HG02943 (cell line): Measurements from ENCODE around the gene NACA2.
"Not testable (repeated sequence)": the region's sequence is repeated elsewhere in the genome, so short reads cannot be mapped to it uniquely, and the experiment has no call there.

Experiments
- ATAC-seq: cut with Tn5 transposase; IDR thresholded peaks from one replicate; pipeline ENCODE4 v1.9.1; 2021; ENCODE audit warnings: mild to moderate bottlenecking, low read depth, moderate library complexity; ENCODE audit not compliant: unreplicated experiment

Gene NACA2

GRCh38 chr17:61600621-61601020 lies 9.6 kb upstream of the NACA2 start:
- no peak for ATAC-seq

- no peak for ATAC-seq
Observed at GRCh38 chr17:61599608-61600007, 8.6 kb upstream of the NACA2 start.

- ATAC-seq, result no peak
Observed at GRCh38 chr17:61598014-61598413, 7.0 kb upstream of the NACA2 start.

- ATAC-seq, result no peak
Observed at GRCh38 chr17:61597607-61598006, 6.6 kb upstream of the NACA2 start.

- ATAC-seq, result no peak
Observed at GRCh38 chr17:61595418-61596186, 4.6 kb upstream of the NACA2 start.

- no peak for ATAC-seq
Observed at GRCh38 chr17:61594294-61594825, 3.3 kb upstream of the NACA2 start.

GRCh38 chr17:61593426-61593825 lies 2.4 kb upstream of the NACA2 start:
- ATAC-seq, result no peak

GRCh38 chr17:61591930-61592329 lies 911 bp upstream of the NACA2 start:
- no peak for ATAC-seq

- ATAC-seq, result no peak
Observed at GRCh38 chr17:61589990-61590389, 1.0 kb downstream of the NACA2 start.

- ATAC-seq, result no peak
Observed at GRCh38 chr17:61587807-61588660, 3.0 kb downstream of the NACA2 start.

- no peak for ATAC-seq
Observed at GRCh38 chr17:61587242-61587641, 3.8 kb downstream of the NACA2 start.

GRCh38 chr17:61586622-61587021 lies 4.4 kb downstream of the NACA2 start:
- ATAC-seq, result not testable (repeated sequence)

GRCh38 chr17:61586031-61586566 lies 4.9 kb downstream of the NACA2 start:
- ATAC-seq, result no peak

GRCh38 chr17:61584866-61585265 lies 6.2 kb downstream of the NACA2 start:
- no peak for ATAC-seq

GRCh38 chr17:61584266-61584665 lies 6.8 kb downstream of the NACA2 start:
- no peak for ATAC-seq

GRCh38 chr17:61583660-61584264 lies 7.3 kb downstream of the NACA2 start:
- no peak for ATAC-seq

- ATAC-seq, result no peak
Observed at GRCh38 chr17:61583242-61583641, 7.8 kb downstream of the NACA2 start.

- no peak for ATAC-seq
Observed at GRCh38 chr17:61582593-61582992, 8.4 kb downstream of the NACA2 start.

- no peak for ATAC-seq
Observed at GRCh38 chr17:61581611-61582349, 9.2 kb downstream of the NACA2 start.

- no peak for ATAC-seq
Observed at GRCh38 chr17:61580502-61580901, 10.5 kb downstream of the NACA2 start.
